ENCODE results near the gene EPB41L4B.
A peak's percentile ranks its signal among the peaks of the same experiment; 100 is the strongest.

Gene EPB41L4B

GRCh38 chr9:109192732-109193361 is 128.0 kb downstream of the EPB41L4B start:
- DNase-seq = no peak

GRCh38 chr9:109191746-109192145 is 129.1 kb downstream of the EPB41L4B start:
- no peak for DNase-seq

DNA sequence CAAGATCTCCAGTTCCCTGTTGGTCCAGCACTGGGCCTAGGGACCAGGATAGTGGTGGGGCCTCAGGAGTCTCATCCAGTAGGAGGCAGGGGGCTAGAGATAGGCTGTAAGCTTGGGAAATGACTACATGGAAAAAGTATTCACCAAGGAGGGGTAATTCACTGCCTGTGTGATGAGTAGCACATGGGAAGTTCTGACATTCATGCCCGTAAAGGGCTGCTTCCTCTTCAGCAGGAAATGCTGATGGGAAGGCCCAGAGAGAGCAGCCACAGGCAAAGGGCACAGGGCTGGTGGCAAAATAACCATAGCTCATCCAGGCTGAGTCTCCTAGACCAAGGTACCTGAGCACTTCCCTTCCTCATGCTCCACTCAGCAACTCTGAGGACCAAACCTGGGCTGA is 130.7 kb downstream of the EPB41L4B start:
- no peak for DNase-seq

DNA sequence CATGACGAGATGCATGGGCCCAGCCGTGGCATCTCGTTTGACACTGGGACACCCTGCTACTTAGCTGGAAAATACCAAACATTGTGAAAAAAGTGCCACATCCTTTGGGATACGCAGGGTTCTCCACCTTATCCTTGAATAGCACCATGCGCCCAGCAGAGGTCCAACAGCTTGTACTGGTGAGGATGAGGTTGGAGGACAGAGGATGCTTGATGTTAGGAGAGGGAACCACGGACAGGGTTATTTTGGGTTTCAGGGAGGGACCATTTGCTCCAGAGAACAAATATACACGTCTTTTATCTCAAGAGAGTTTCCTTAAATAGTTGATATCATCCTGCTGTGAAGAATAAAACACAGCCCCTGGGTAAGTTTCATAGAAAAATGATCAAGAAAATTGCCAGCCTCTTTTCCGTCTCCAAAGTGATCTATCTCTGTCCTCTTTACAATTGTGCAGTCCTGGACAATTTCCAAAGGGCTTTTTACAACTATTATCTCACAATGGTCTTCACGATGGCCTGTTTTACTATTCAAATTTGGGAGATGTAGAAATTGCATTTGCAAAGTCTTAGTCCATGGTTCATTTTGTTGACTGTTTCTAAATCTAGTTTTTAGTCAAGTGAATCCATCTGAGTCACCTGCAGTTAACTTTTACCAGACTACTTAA is 133.9 kb downstream of the EPB41L4B start:
- DNase-seq = no peak

- DNase-seq = peak; percentile 10 to 23
These were observed 137.7 kb downstream of the EPB41L4B start for GRCh38 chr9:109182940-109183798.

- DNase-seq = no peak
These were observed 138.3 kb downstream of the EPB41L4B start for GRCh38 chr9:109182550-109182939.

DNA sequence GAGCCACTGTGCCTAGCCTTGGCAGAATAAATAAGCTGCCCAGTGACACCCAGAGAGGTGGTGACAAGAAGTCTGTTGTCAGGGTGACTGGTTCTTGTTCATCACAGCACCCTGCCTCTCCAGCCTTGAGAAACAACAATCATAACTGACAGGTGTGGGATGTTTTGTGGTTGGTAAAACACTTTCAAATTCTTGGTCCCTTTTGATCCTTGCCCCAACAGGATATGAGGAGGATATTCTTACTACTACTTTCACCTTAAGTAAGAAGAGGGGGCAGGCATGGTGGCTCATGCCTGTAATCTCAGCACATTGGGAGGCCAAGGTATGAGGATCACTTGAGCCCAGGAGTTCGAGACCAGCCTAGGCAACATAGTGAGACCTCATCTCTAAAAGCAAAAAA is 139.6 kb downstream of the EPB41L4B start:
- DNase-seq = peak; percentile 36 to 52

DNA sequence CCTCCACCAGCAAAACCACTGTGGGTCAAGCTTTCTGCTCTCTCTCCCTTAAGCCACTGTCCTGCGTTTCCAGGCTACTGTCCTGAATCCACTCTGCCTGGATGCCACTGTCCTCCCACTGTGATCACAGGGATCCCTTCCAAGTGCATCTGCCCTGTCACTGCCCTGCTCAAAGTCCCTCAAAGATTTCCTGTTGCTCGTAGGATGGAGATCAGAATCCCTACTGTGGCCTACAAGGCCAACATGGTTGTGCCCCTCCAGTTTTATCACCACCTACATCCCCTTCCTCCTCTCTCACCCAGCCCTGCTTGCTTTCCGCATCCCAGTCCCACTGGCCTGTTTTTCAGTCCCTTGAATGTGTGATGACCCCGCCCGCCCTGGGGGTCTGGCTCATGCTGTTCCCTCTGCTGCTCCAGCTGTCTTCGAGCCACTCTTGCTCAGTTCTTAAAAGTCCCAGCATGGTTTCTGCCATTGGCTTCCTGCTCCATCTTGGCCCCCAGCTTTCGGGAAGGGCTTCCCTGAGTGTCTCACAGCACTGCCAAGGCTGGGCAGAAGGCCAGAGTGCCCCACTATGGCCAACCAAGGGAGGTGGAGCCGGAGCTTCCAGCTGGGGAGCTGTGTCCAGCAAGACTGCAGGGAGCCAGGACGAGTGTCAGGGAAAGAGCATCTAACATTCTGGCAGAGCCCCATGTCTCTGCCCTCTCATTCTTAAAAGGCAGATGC is 140.9 kb downstream of the EPB41L4B start:
- DNase-seq = no peak

DNA sequence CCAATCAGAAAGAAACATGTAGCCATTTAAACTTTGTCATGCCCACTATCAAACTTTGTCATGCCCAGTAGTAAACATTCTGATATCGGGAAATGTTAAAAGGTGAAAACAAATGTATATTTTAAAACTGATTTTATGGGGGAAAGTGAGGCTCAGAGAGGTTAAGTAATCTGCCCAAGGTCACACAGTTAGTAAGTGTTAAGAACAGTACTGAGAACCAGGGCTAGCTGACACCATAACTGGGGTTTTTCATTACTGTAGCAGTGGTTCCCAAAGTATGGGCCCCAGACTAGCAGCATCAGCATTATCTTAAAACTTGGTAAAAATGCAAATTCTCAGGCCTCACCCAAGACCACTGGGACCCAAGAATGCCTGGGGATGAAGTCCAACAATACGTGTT is 143.9 kb downstream of the EPB41L4B start:
- no peak for DNase-seq

DNA sequence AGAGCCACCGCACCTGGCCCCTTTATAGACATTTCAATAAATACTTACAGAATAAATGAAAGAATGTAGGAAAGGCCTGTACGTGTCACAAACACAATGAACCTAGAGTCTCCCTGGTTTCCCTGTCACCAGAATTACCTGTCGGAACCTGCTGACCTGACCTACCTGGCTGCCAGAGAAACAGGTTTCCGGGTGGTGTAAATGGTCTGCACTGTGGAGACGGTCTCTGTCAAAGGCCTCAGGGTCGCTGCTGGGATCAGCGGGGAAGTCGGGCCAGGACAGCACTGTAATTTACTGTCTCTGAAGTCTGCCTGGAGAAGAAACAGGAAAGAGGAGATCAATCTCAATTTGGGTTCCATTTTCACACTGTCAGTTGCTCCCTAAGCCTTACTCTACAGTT is 144.5 kb downstream of the EPB41L4B start:
- no peak for DNase-seq

DNA sequence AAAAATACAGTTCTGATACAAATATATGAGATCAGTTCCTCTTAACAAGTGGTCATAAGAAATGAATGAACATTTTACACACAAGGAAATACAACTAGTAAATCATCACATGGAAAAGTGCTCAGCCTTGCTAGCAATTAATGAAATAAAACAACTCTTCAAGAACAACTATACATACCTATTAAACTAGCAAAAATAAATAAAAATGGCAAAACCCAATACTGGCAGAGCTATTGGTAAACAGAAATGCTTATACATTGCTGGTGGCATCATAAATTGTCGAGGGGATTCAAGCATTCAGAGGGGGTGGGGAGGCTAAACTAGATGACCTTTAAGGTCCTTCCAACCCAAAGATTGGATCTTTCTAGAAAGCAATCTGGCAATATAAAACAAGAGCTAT is 147.9 kb downstream of the EPB41L4B start:
- DNase-seq = no peak

DNA sequence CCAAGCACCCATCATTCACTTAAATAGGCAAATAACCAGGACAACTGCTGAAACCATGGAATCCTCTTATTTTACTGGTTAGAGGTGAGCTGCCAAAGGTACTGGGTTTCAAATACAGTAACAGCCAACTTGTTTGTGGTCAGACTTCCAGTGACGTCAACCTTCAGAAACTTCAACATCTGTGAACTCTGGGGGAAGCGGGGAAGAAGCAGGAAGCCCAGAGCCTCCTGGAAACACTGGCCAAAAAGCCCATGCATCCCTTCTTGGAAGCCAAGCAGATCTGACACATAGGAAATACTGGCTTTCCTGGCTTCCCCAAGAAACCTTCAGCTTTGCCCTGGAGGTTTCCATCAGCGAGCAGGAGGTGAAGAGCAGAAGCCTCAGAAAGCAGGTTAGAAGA is 148.9 kb downstream of the EPB41L4B start:
- DNase-seq = no peak

GRCh38 chr9:109168170-109168569 is 152.7 kb downstream of the EPB41L4B start:
- DNase-seq = no peak

- DNase-seq = no peak
These were observed 153.1 kb downstream of the EPB41L4B start for GRCh38 chr9:109167716-109168115.

- DNase-seq = no peak
These were observed 153.9 kb downstream of the EPB41L4B start, which contains the start of gene FRRS1L for GRCh38 chr9:109166771-109167601. TSS of gene FRRS1L (minus strand) at chr9:109167249. CDS start at chr9:109167138, 111 bp downstream.

- DNase-seq = no peak
These were observed 154.6 kb downstream of the EPB41L4B start for GRCh38 chr9:109166171-109166770.

DNA sequence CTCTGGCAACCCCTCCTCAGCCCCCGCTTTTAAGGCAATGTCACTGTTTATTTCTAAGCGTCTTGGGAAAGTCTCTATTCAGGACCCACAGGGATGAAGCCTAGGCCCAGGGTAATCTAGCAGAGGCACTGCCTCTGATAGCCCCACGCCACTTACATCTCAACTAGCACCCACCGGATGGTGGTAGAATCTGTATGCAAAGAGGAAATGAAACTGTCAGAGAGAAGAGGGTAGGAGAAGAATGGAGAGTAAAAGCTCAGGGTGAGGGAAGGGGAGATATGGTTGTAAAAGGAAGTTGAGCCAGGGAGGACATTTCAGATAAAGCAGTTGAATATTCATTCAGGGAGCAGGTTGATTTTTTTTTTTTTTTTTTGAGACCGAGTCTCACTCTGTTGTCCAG is 156.8 kb downstream of the EPB41L4B start:
- DNase-seq = no peak

- DNase-seq = no peak
These were observed 157.7 kb downstream of the EPB41L4B start for GRCh38 chr9:109163194-109163593.

DNA sequence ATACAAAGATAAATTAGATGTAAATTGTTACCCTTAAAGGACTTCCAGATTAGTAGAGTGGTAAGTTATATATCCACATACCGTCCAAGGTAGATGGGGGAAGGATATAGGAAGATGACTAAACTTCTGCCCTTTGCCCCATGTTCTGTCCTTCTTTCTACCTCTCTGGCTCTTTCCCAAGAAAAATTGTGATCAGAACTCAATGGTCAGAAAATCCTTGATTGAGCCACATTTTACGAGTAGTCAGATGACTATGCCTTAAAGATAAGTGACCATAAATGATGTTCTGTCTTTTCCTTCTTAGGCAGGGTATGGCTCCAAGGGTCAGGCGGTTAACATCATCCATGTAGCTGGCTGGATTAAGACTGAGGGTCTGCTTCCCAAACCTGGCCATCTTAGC is 158.2 kb downstream of the EPB41L4B start:
- DNase-seq = no peak

- DNase-seq = no peak
These were observed 159.4 kb downstream of the EPB41L4B start for GRCh38 chr9:109161471-109161870.

DNA sequence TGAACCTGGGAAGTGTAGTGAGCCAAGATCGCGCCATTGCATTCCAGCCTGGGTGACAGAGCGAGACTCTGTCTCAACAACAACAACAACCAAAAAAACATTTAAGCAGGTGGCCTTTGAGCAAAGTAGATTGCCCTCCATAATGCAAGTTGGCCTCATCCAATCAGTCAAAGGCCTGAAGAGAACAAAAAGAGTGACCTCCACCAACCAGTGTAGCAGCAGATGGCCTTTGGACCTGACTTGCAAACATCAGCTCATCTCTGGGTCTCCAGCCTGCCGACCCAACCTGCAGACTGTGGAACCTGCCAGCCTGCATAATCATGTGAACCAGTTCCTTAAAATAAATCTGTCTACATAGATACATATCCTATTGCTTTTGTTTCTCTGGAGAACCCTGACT is 161.3 kb downstream of the EPB41L4B start:
- no peak for DNase-seq

- DNase-seq = no peak
These were observed 162.2 kb downstream of the EPB41L4B start for GRCh38 chr9:109158651-109159050.
